Fibroblast of skin of back (primary cell): ENCODE results near the gene CFAP299.
A peak's percentile ranks its signal among the peaks of the same experiment; 100 is the strongest.

Source experiments
- DNase-seq: peaks from one replicate; pipeline ENCODE4 v3.0.0-alpha.2; 2013

The CFAP299 gene

GRCh38 chr4:80393246-80393969 lies 57.9 kb downstream of the CFAP299 start:
- DNase-seq: peak; percentile 86

- no peak for DNase-seq
Observed at GRCh38 chr4:80393970-80394250, 58.4 kb downstream of the CFAP299 start.

- peak; percentile 13 for DNase-seq
Observed at GRCh38 chr4:80407246-80407645, 71.7 kb downstream of the CFAP299 start.

- no peak for DNase-seq
Observed at GRCh38 chr4:80409809-80410208, 74.3 kb downstream of the CFAP299 start.

GRCh38 chr4:80412322-80412721 lies 76.8 kb downstream of the CFAP299 start:
- peak; percentile 4 for DNase-seq

- DNase-seq: no peak
Observed at GRCh38 chr4:80413086-80413485, 77.6 kb downstream of the CFAP299 start.

GRCh38 chr4:80417019-80417418 lies 81.5 kb downstream of the CFAP299 start:
- DNase-seq: no peak

- no peak for DNase-seq
Observed at GRCh38 chr4:80419946-80420345, 84.4 kb downstream of the CFAP299 start.

GRCh38 chr4:80420638-80421037 lies 85.1 kb downstream of the CFAP299 start:
- DNase-seq: no peak

GRCh38 chr4:80422727-80423404 lies 87.3 kb downstream of the CFAP299 start:
- no peak for DNase-seq

- peak; percentile 9 for DNase-seq
Observed at GRCh38 chr4:80423553-80424224, 88.2 kb downstream of the CFAP299 start.

GRCh38 chr4:80424225-80424581 lies 88.7 kb downstream of the CFAP299 start:
- no peak for DNase-seq

GRCh38 chr4:80425124-80426100 lies 89.9 kb downstream of the CFAP299 start:
- DNase-seq: no peak

GRCh38 chr4:80431203-80431965 lies 95.9 kb downstream of the CFAP299 start:
- DNase-seq: no peak

GRCh38 chr4:80434238-80434637 lies 98.7 kb downstream of the CFAP299 start:
- peak; percentile 51 for DNase-seq

- peak; percentile 5 for DNase-seq
Observed at GRCh38 chr4:80438016-80438415, 102.5 kb downstream of the CFAP299 start.

- DNase-seq: peak; percentile 40
Observed at GRCh38 chr4:80439294-80440061, 103.9 kb downstream of the CFAP299 start.

- DNase-seq: no peak
Observed at GRCh38 chr4:80446248-80446647, 110.7 kb downstream of the CFAP299 start.

GRCh38 chr4:80446664-80447063 lies 111.1 kb downstream of the CFAP299 start:
- no peak for DNase-seq

- DNase-seq: no peak
Observed at GRCh38 chr4:80447493-80447892, 112.0 kb downstream of the CFAP299 start.

- DNase-seq: no peak
Observed at GRCh38 chr4:80448056-80448455, 112.5 kb downstream of the CFAP299 start.
